ENCODE results near the gene ST6GALNAC6.

Gene ST6GALNAC6

DNA sequence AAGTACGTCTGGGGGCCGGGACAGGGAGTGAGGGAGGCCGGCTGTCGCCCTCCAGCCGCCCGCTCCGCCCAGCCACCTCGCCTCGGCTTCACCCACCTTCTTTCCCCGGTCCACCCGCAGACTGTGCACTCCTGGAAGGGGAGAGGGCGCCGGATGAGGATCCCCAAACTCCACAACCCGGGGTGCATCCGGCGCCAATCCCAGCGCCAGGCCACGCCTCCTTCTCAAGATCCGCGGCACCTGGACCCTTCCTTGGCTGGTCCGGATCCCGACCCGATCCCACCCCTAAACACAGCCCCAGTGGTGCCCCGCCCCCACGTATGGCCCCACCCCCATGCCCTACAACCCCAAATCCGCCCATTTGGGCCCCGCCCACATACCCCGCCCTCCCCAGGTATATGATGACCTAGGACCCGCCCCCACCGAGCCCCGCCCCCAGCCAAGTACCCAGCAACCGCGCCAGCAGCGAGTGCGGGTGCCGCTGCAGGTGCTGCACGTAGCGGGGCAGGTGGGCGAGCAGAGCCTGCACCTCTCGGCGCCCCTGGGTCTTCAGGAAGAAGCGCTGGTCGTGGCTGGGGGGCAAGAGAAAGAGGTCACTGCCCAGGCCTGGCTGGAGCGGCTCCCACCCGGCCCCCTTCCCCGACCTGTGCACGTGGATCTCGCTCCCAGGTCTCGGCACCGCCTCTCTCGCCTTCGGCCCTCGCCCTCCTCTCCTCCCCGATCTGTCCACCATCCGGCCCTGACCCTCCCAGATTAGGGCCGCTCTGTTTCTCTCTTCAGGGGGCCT is 28.0 kb upstream of the ST6GALNAC6 start:
- Histone ChIP-seq H2BK12ac (ENCODE audit: low read length) (no peak overlapping the region), H2BK120ac (ENCODE audit: insufficient read depth, low read length, poor library complexity) (no peak overlapping the region), H2AFZ (ENCODE audit: insufficient read depth, low read length, poor library complexity) (peak overlapping the region; percentile 73), H3K14ac (ENCODE audit: low read length) (no peak overlapping the region), H3K4me1 (ENCODE audit: control insufficient read depth in 1 of 2, insufficient read depth in 2 of 2, low read length in 2 of 2) (peaks cover 14 to 26% of the 10 kb centered on the region in 2 experiments), H3K23ac (ENCODE audit: low read length) (no peak overlapping the region), H3K18ac (ENCODE audit: low read length) (no peak overlapping the region), H3K9me3 (ENCODE audit: insufficient read depth, low read depth, low read length) (peaks cover 5% of the 10 kb centered on the region), H4K8ac (ENCODE audit: low read depth, low read length) (peak overlapping the region; percentile 3), H2BK5ac (ENCODE audit: low read depth, low read length, poor library complexity) (no peak overlapping the region), H2AK5ac (ENCODE audit: low read length) (no peak overlapping the region), H3K27ac (ENCODE audit: low read depth, low read length) (no peak overlapping the region), H3K4me2 (ENCODE audit: low read length) (peak overlapping the region; percentile 55), H4K12ac (ENCODE audit: low read depth, low read length) (no peak overlapping the region), H3K79me2 (ENCODE audit: control insufficient read depth, insufficient read depth, low read length, poor library complexity) (no peaks in the 10 kb centered on the region), H3K27me3 (ENCODE audit: insufficient read depth, low read length) (peaks cover 13% of the 10 kb centered on the region), H3K4ac (ENCODE audit: low read depth, low read length) (no peak overlapping the region), H3K36me3 (ENCODE audit: control insufficient read depth in 1 of 2, insufficient read depth in 2 of 2, low read length in 2 of 2) (no peaks in the 10 kb centered on the region), H4K91ac (ENCODE audit: low read depth, low read length) (no peak overlapping the region), H3K9ac (ENCODE audit: low read length) (no peak overlapping the region), H3K4me3 (ENCODE audit: low read depth, low read length) (peak overlapping the region; percentile 53), H3K79me1 (ENCODE audit: low read length) (peaks cover 5% of the 10 kb centered on the region)
- peak; percentile 66 to 75 for DNase-seq
- no CpG with 5 or more reads among the region's 56 CpGs for WGBS (ENCODE audit: extremely low coverage, insufficient coverage, insufficient read length)

DNA sequence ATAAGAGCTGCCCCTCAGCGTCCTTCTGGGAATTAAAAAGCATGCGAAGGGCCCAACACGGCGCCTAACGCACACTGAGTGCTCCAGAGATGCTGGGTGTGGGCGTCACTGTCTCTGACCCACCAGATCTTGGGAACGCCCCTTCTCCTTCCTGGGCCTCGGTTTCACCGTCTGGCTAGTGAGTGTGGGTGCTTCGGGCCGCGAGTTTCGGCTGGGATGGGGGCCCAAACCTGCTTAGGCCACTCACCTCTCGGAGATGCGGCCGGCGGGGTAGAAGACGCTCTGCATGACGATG is 27.4 kb upstream of the ST6GALNAC6 start:
- Histone ChIP-seq H3K4ac (ENCODE audit: low read depth, low read length) (no peak overlapping the region), H3K9me3 (ENCODE audit: insufficient read depth, low read depth, low read length) (peaks cover 5% of the 10 kb centered on the region), H3K27ac (ENCODE audit: low read depth, low read length) (no peak overlapping the region), H3K79me2 (ENCODE audit: control insufficient read depth, insufficient read depth, low read length, poor library complexity) (no peaks in the 10 kb centered on the region), H3K79me1 (ENCODE audit: low read length) (peaks cover 5% of the 10 kb centered on the region), H3K4me3 (ENCODE audit: low read depth, low read length) (peak overlapping the region; percentile 53), H3K14ac (ENCODE audit: low read length) (no peak overlapping the region), H2BK5ac (ENCODE audit: low read depth, low read length, poor library complexity) (no peak overlapping the region), H3K36me3 (ENCODE audit: control insufficient read depth in 1 of 2, insufficient read depth in 2 of 2, low read length in 2 of 2) (no peaks in the 10 kb centered on the region), H3K9ac (ENCODE audit: low read length) (no peak overlapping the region), H4K91ac (ENCODE audit: low read depth, low read length) (no peak overlapping the region), H3K23ac (ENCODE audit: low read length) (no peak overlapping the region), H3K27me3 (ENCODE audit: insufficient read depth, low read length) (peaks cover 13% of the 10 kb centered on the region), H4K12ac (ENCODE audit: low read depth, low read length) (no peak overlapping the region), H2BK12ac (ENCODE audit: low read length) (no peak overlapping the region), H2AK5ac (ENCODE audit: low read length) (no peak overlapping the region), H3K18ac (ENCODE audit: low read length) (no peak overlapping the region), H2AFZ (ENCODE audit: insufficient read depth, low read length, poor library complexity) (peak overlapping the region; percentile 73), H3K4me1 (ENCODE audit: control insufficient read depth in 1 of 2, insufficient read depth in 2 of 2, low read length in 2 of 2) (peaks cover 14 to 26% of the 10 kb centered on the region in 2 experiments), H3K4me2 (ENCODE audit: low read length) (peak overlapping the region; percentile 55), H2BK120ac (ENCODE audit: insufficient read depth, low read length, poor library complexity) (no peak overlapping the region), H4K8ac (ENCODE audit: low read depth, low read length) (peak overlapping the region; percentile 3)
- no CpG with 5 or more reads among the region's 19 CpGs for WGBS (ENCODE audit: extremely low coverage, insufficient coverage, insufficient read length)
- peak; percentile 61 to 72 for DNase-seq

DNA sequence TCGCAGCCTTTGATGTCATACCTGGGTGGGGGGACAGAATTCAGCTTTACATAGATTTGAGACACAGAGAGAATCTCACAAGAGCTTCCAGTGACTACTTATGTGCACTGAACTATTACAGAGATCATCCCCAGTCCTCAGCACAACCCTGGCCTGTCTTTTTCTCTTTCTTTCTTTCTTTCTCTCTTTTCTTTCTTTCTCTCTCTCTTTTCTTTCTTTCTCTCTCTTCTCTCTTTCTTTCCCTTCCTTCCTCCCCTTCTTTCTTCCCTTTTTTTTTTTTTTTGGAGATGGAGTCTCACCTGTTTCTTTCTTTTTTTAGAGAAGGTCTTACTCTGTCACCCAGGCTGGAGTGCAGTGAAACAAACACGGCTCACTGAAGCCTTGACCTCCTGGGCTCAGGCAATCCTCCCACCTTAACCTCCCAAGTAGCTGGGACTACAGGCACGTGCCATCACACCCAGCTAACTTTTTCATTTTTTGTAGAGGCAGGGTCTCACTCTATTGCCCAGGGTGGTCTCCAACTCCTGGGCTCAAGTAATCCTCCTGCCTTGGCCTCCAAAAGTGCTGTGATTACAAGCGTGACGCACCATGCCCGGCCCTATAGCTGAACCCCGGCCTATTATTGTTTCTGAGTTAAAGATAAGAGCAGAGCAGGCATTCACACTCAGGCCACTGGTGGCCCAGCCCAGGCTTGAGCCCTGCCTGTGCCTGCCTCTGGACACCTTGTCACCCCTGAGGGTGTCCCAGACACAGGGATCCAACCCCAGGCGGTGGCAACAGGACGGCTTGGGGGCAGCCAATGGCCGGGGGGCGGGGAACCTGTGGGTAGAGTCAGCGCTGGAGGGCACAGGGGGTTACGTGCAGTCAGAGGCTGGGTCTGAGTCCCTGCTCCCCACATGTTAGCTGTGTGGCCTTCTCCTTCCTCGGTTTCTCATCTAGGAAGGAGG is 26.8 kb upstream of the ST6GALNAC6 start:
- Histone ChIP-seq H2AFZ (ENCODE audit: insufficient read depth, low read length, poor library complexity) (peak overlapping the region; percentile 73), H4K91ac (ENCODE audit: low read depth, low read length) (no peak overlapping the region), H3K9me3 (ENCODE audit: insufficient read depth, low read depth, low read length) (peaks cover 5% of the 10 kb centered on the region), H3K36me3 (ENCODE audit: control insufficient read depth in 1 of 2, insufficient read depth in 2 of 2, low read length in 2 of 2) (no peaks in the 10 kb centered on the region), H4K12ac (ENCODE audit: low read depth, low read length) (no peak overlapping the region), H3K27ac (ENCODE audit: low read depth, low read length) (no peak overlapping the region), H3K4me2 (ENCODE audit: low read length) (peak overlapping the region; percentile 55), H3K9ac (ENCODE audit: low read length) (no peak overlapping the region), H3K79me2 (ENCODE audit: control insufficient read depth, insufficient read depth, low read length, poor library complexity) (no peaks in the 10 kb centered on the region), H3K4me3 (ENCODE audit: low read depth, low read length) (no peak overlapping the region), H3K23ac (ENCODE audit: low read length) (no peak overlapping the region), H4K8ac (ENCODE audit: low read depth, low read length) (no peak overlapping the region), H3K4me1 (ENCODE audit: control insufficient read depth in 1 of 2, insufficient read depth in 2 of 2, low read length in 2 of 2) (peaks cover 9 to 22% of the 10 kb centered on the region in 2 experiments), H3K4ac (ENCODE audit: low read depth, low read length) (no peak overlapping the region), H3K27me3 (ENCODE audit: insufficient read depth, low read length) (peaks cover 13% of the 10 kb centered on the region), H3K18ac (ENCODE audit: low read length) (no peak overlapping the region), H2BK120ac (ENCODE audit: insufficient read depth, low read length, poor library complexity) (no peak overlapping the region), H3K14ac (ENCODE audit: low read length) (no peak overlapping the region), H2BK12ac (ENCODE audit: low read length) (no peak overlapping the region), H2BK5ac (ENCODE audit: low read depth, low read length, poor library complexity) (no peak overlapping the region), H2AK5ac (ENCODE audit: low read length) (no peak overlapping the region), H3K79me1 (ENCODE audit: low read length) (peaks cover 5% of the 10 kb centered on the region)
- no peak for DNase-seq
- WGBS (ENCODE audit: extremely low coverage, insufficient coverage, insufficient read length): no CpG with 5 or more reads among the region's 14 CpGs

DNA sequence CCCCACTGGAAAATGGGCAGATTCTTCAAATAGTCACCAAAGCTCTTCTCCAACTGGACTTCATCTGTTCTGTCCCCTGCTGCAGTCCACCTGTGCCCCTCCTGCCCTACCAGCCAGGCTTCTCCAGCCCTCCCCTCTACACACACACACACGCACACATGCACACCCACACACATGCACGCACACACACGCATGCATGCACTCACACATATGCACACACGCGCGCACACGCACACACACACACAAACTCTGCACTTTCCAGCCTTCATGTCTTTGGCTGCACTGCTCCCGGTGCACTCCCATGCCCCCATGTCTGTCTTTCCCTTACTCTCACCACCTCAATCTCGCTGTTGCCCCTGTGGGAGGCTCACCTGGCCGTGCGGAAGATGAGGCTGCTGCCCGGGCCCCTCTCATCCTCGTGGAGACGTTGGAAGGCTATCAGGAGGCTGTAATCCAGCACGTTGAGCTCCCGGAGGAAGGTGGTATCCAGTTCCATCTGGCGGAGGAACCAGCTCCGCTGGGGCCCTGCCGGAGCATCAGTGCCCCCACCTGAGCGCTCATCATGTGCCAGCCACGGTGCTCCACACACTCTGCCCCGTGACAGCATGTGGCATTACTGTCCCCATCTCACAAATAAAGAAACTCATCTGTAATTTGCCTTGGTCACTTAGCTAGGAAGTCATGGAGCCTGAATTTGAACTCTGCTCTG is 25.5 kb upstream of the ST6GALNAC6 start:
- Histone ChIP-seq H3K36me3 (ENCODE audit: control insufficient read depth in 1 of 2, insufficient read depth in 2 of 2, low read length in 2 of 2) (no peaks in the 10 kb centered on the region), H3K4me3 (ENCODE audit: low read depth, low read length) (no peak overlapping the region), H3K18ac (ENCODE audit: low read length) (no peak overlapping the region), H3K9ac (ENCODE audit: low read length) (no peak overlapping the region), H3K9me3 (ENCODE audit: insufficient read depth, low read depth, low read length) (peaks cover 5% of the 10 kb centered on the region), H3K4me1 (ENCODE audit: control insufficient read depth in 1 of 2, insufficient read depth in 2 of 2, low read length in 2 of 2) (peaks cover 5 to 14% of the 10 kb centered on the region in 2 experiments), H2AK5ac (ENCODE audit: low read length) (no peak overlapping the region), H3K79me2 (ENCODE audit: control insufficient read depth, insufficient read depth, low read length, poor library complexity) (no peaks in the 10 kb centered on the region), H3K4me2 (ENCODE audit: low read length) (no peak overlapping the region), H2AFZ (ENCODE audit: insufficient read depth, low read length, poor library complexity) (no peak overlapping the region), H2BK12ac (ENCODE audit: low read length) (no peak overlapping the region), H3K27me3 (ENCODE audit: insufficient read depth, low read length) (peaks cover 13% of the 10 kb centered on the region), H3K79me1 (ENCODE audit: low read length) (peaks cover 5% of the 10 kb centered on the region), H2BK5ac (ENCODE audit: low read depth, low read length, poor library complexity) (no peak overlapping the region), H3K14ac (ENCODE audit: low read length) (no peak overlapping the region), H3K23ac (ENCODE audit: low read length) (no peak overlapping the region), H3K27ac (ENCODE audit: low read depth, low read length) (no peak overlapping the region), H4K91ac (ENCODE audit: low read depth, low read length) (no peak overlapping the region), H4K8ac (ENCODE audit: low read depth, low read length) (no peak overlapping the region), H3K4ac (ENCODE audit: low read depth, low read length) (no peak overlapping the region), H2BK120ac (ENCODE audit: insufficient read depth, low read length, poor library complexity) (no peak overlapping the region), H4K12ac (ENCODE audit: low read depth, low read length) (no peak overlapping the region)
- no peak for DNase-seq
- no CpG with 5 or more reads among the region's 22 CpGs for WGBS (ENCODE audit: extremely low coverage, insufficient coverage, insufficient read length)
